Astrocyte (in vitro differentiated cells and primary cell): ENCODE measurements around the gene PCP2. TPM values are rescaled to one million over a fixed set of nuclear protein-coding genes. Genes with fewer than 3 reads are reported as not detected.

Source experiments
- DNase-seq: peaks from one replicate; pipeline ENCODE4 v3.0.0-alpha.2; 2010; ENCODE audit warnings: low read depth
- FAIRE-seq: peaks from 2 replicates; lab custom pipeline; 2011; peaks lifted over from hg19 to GRCh38; lab: Jason Lieb, UNC
- H2AFZ ChIP-seq: 2 replicates; pipeline ENCODE4 v1.6.0; 2012; ENCODE audit warnings: low read depth, low read length, inconsistent platforms
- H3K27ac ChIP-seq: 2 replicates; pipeline ENCODE4 v1.5.1; 2011; ENCODE audit warnings: low read depth, low read length, inconsistent platforms
- H3K27me3 ChIP-seq: 2 replicates; pipeline ENCODE4 v1.6.0; 2011; ENCODE audit warnings: low read length, inconsistent platforms; ENCODE audit not compliant: insufficient read depth
- H3K36me3 ChIP-seq: 2 replicates; pipeline ENCODE4 v1.5.1; 2011; ENCODE audit warnings: low read length, inconsistent platforms; ENCODE audit not compliant: insufficient read depth
- H3K4me1 ChIP-seq: 2 replicates; pipeline ENCODE4 v1.5.1; 2011; ENCODE audit warnings: low read length, inconsistent platforms; ENCODE audit not compliant: insufficient read depth
- H3K4me2 ChIP-seq: 2 replicates; pipeline ENCODE4 v1.6.0; 2012; ENCODE audit warnings: low read length, inconsistent platforms
- H3K4me3 ChIP-seq: 2 replicates; pipeline ENCODE4 v1.5.1; 2011; ENCODE audit warnings: low read depth, mild to moderate bottlenecking, low read length, inconsistent platforms; ENCODE audit not compliant: insufficient read depth
- H3K79me2 ChIP-seq: 2 replicates; pipeline ENCODE4 v1.6.0; 2012; ENCODE audit warnings: mild to moderate bottlenecking, low read length, inconsistent platforms; ENCODE audit not compliant: insufficient read depth
- H3K9ac ChIP-seq: 2 replicates; pipeline ENCODE4 v1.6.0; 2012; ENCODE audit warnings: mild to moderate bottlenecking, low read length, inconsistent platforms
- H3K9me3 ChIP-seq: 2 replicates; pipeline ENCODE4 v1.5.1; 2012; ENCODE audit warnings: low read depth, mild to moderate bottlenecking, low read length, inconsistent platforms; ENCODE audit not compliant: insufficient read depth
- H4K20me1 ChIP-seq: 2 replicates; pipeline ENCODE4 v1.6.0; 2012; ENCODE audit warnings: low read length, inconsistent platforms; ENCODE audit not compliant: insufficient read depth
- H3K27ac Mint-ChIP-seq: one replicate; pipeline ENCODE4 v1.8.0; 2021; ENCODE audit warnings: mild to moderate bottlenecking, mixed read lengths; ENCODE audit not compliant: unreplicated experiment
- H3K27me3 Mint-ChIP-seq: one replicate; pipeline ENCODE4 v1.8.0; 2021; ENCODE audit warnings: low read depth, mixed read lengths; ENCODE audit not compliant: unreplicated experiment
- H3K36me3 Mint-ChIP-seq: one replicate; pipeline ENCODE4 v1.8.0; 2021; ENCODE audit warnings: low read depth, mixed read lengths; ENCODE audit not compliant: unreplicated experiment
- H3K4me1 Mint-ChIP-seq: one replicate; pipeline ENCODE4 v1.8.0; 2021; ENCODE audit warnings: low read depth, mixed read lengths; ENCODE audit not compliant: unreplicated experiment
- H3K4me3 Mint-ChIP-seq: one replicate; pipeline ENCODE4 v1.8.0; 2021; ENCODE audit warnings: mild to moderate bottlenecking, moderate library complexity, mixed read lengths; ENCODE audit not compliant: unreplicated experiment
- H3K9me3 Mint-ChIP-seq: one replicate; pipeline ENCODE4 v1.8.0; 2021; ENCODE audit warnings: mild to moderate bottlenecking, mixed read lengths; ENCODE audit not compliant: unreplicated experiment
- CTCF ChIP-seq: IDR thresholded peaks from 2 replicates; pipeline ENCODE4 v1.5.1; 2011; ENCODE audit warnings: low read depth, mild to moderate bottlenecking, inconsistent platforms, low read length, moderate library complexity; ENCODE audit not compliant: insufficient read depth
- EZH2 ChIP-seq: IDR thresholded peaks from 2 replicates; pipeline ENCODE4 v1.6.1; 2012; ENCODE audit warnings: mild to moderate bottlenecking, low read length, inconsistent platforms; ENCODE audit not compliant: insufficient read depth
- total RNA-seq: library from RNA; stranded (reverse); gene quantifications from 2 replicates; pipeline ENCODE4 v1.2.1, GENCODE V29; 2021

PCP2 gene
- total RNA-seq, 1 donor from 2014 or later, result not detected

GRCh38 chr19:7674010-7675005 is 40.8 kb upstream of the PCP2 start:
- no peak overlapping the region for H3K9ac ChIP-seq
- no peak overlapping the region for H3K4me3 Mint-ChIP-seq
- H3K27ac ChIP-seq, result no peak overlapping the region
- H3K4me3 ChIP-seq, result no peak overlapping the region
- peak overlapping the region; percentile 52 for H2AFZ ChIP-seq
- H3K9me3 Mint-ChIP-seq, result peaks cover 12% of the 10 kb centered on the region
- no peaks in the 10 kb centered on the region for H4K20me1 ChIP-seq
- peaks cover 2% of the 10 kb centered on the region for H3K36me3 Mint-ChIP-seq
- FAIRE-seq, result no peak
- DNase-seq, result peak; percentile 22
- TF ChIP-seq EZH2, result no peak
- TF ChIP-seq CTCF, result no peak
- H3K27ac Mint-ChIP-seq, result no peak overlapping the region
- no peaks in the 10 kb centered on the region for H3K4me1 Mint-ChIP-seq
- peaks cover 74% of the 10 kb centered on the region for H3K27me3 Mint-ChIP-seq
- H3K4me2 ChIP-seq, result peak overlapping the region; percentile 11
- no peaks in the 10 kb centered on the region for H3K9me3 ChIP-seq
- H3K27me3 ChIP-seq, result peaks cover 9% of the 10 kb centered on the region
- H3K79me2 ChIP-seq, result no peaks in the 10 kb centered on the region
- H3K36me3 ChIP-seq, result no peaks in the 10 kb centered on the region
- H3K4me1 ChIP-seq, result no peaks in the 10 kb centered on the region

GRCh38 chr19:7672522-7672921 is 39.0 kb upstream of the PCP2 start:
- H3K27ac Mint-ChIP-seq, result no peak overlapping the region
- no peaks in the 10 kb centered on the region for H3K79me2 ChIP-seq
- peaks cover 77% of the 10 kb centered on the region for H3K27me3 Mint-ChIP-seq
- H3K27me3 ChIP-seq, result peaks cover 6% of the 10 kb centered on the region
- no peak overlapping the region for H3K4me2 ChIP-seq
- H3K9me3 ChIP-seq, result no peaks in the 10 kb centered on the region
- H3K4me1 ChIP-seq, result no peaks in the 10 kb centered on the region
- peaks cover 14% of the 10 kb centered on the region for H3K9me3 Mint-ChIP-seq
- H2AFZ ChIP-seq, result no peak overlapping the region
- no peak overlapping the region for H3K9ac ChIP-seq
- H4K20me1 ChIP-seq, result no peaks in the 10 kb centered on the region
- TF ChIP-seq CTCF (no peak), EZH2 (no peak)
- H3K36me3 ChIP-seq, result no peaks in the 10 kb centered on the region
- H3K36me3 Mint-ChIP-seq, result peaks cover 2% of the 10 kb centered on the region
- H3K4me1 Mint-ChIP-seq, result no peaks in the 10 kb centered on the region
- DNase-seq (no peak), FAIRE-seq (no peak)
- no peak overlapping the region for H3K4me3 Mint-ChIP-seq
- H3K4me3 ChIP-seq, result no peak overlapping the region
- no peak overlapping the region for H3K27ac ChIP-seq

DNA sequence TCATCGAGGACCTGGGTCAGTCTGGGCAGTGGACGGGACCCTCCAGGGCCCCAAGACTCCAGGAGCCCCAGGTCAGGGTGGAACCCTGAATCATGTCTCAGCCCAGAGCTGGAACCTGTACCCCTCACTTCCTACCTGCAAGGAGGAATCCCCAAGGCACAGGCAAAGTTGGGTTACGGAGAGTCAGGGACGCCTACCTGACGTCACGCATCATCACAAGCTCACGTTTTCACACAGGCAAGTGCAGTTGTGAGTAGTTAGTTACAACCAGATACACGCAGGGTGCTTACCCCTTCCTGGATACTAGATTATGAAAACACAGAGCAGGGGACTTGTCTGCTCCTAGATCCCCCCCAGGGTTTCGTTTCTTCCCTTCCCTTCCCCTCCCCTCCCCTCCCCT is 37.3 kb upstream of the PCP2 start:
- Histone ChIP-seq H3K4me3 (no peak overlapping the region), H2AFZ (no peak overlapping the region), H3K9ac (no peak overlapping the region), H3K4me1 (no peaks in the 10 kb centered on the region), H3K27ac (no peak overlapping the region), H3K9me3 (no peaks in the 10 kb centered on the region), H3K4me2 (no peak overlapping the region), H3K36me3 (no peaks in the 10 kb centered on the region), H3K79me2 (no peaks in the 10 kb centered on the region), H4K20me1 (no peaks in the 10 kb centered on the region), H3K27me3 (peaks cover 4% of the 10 kb centered on the region)
- FAIRE-seq (no peak), DNase-seq (no peak)
- no peak overlapping the region for H3K4me3 Mint-ChIP-seq
- no peaks in the 10 kb centered on the region for H3K4me1 Mint-ChIP-seq
- H3K9me3 Mint-ChIP-seq, result peaks cover 16% of the 10 kb centered on the region
- TF ChIP-seq EZH2 (no peak), CTCF (no peak)
- peaks cover 68% of the 10 kb centered on the region for H3K27me3 Mint-ChIP-seq
- H3K36me3 Mint-ChIP-seq, result peaks cover 2% of the 10 kb centered on the region
- H3K27ac Mint-ChIP-seq, result no peak overlapping the region
